GM21447 (cell line): Measurements from ENCODE around the gene PTPN14.
"Not testable (repeated sequence)": the region's sequence is repeated elsewhere in the genome, so short reads cannot be mapped to it uniquely, and the experiment has no call there.

Experiments used
- ATAC-seq: cut with Tn5 transposase; IDR thresholded peaks from one replicate; pipeline ENCODE4 v1.9.1; 2021; ENCODE audit not compliant: unreplicated experiment

PTPN14 gene

DNA sequence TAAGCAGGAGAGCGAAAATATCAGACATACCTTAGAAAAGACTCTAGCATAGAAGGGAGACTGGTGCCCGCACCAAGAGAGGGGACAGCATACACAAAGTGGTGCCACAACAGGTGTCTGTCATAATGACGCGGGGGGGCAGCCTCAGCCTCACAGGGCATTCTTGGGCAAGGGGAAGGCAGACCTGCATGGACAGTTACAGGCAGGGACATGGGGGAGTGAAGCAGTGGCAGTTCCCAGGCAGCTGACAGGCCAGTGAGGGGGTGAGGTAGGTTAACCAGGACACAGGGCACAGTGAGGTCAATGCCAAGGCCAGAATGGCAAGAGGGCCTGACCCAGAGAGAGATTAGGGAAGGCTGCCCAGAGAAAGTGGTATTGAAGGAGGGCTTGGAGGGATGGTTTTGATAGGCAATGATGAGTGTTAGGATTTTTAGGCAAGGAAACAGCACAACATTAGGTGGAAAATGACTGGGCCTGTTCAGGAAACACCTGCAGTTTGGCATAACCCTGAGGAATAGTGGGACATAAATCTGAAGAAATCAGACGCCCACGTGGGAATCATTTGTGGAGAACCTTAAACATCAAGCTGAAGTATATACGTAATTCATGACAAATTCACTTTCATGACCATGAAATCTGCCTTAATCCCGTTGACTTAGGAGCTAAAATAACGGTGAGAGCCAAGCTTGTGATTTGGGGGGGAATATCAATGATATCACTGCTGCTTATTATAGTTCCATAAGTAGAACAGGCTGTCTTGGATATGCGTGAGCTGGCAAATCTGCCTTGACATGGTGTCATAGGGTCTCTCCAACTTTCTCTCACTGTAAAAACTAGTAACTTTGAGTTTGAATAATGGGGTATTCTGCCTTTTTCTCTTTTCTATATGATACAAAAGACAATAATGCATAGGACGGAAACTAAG is 8.9 kb downstream of the PTPN14 start:
- ATAC-seq: no peak

GRCh38 chr1:214541693-214542092 is 9.7 kb downstream of the PTPN14 start:
- ATAC-seq: no peak

DNA sequence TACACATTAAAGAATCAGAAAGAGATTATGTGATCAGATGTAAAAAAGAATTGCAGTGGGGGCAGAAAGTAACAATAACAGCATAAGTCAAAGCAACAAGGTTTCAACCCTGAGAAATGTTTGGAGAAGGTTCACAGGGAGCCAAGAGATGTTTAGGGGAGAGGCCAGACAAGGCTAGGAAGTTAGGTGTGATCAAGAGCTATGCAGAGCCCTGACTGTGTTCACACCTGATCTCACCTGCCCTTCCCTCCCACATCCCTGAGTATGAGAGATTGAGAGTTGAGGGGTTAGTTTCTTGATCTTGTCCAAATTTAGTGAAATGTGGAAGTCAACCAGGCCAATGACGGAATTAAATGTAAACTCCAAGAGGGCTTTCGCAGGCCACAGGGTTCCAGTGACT is 10.2 kb downstream of the PTPN14 start:
- no peak for ATAC-seq

GRCh38 chr1:214540324-214540723 is 11.1 kb downstream of the PTPN14 start:
- ATAC-seq: no peak

GRCh38 chr1:214538496-214538895 is 12.9 kb downstream of the PTPN14 start:
- ATAC-seq: no peak

DNA sequence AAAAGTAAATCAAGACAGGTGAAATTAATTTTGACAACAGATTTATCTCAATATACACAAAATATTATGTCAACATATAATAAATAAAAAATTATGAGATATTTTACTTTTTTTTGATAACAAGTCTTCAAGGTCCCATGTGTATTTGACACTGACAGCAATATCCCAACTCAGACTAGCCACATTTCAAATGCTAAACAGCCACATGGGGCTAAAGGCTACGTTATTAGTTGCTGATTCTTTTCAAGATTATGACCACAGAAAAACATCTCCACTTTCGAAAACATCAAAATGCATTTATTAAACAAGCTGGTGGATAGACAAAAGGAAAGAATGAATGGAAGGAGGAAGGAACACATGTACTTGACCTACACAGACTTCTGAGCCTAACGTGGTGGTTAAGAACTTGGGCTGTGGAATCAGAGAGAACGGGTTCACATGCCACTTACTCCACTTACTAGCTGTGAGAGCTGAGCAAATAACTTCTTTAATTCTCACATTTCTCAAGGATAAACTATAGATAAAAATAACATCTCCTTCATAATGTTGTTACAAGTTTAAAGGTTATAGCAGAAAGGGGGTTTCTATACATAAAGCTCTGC is 13.4 kb downstream of the PTPN14 start:
- no peak for ATAC-seq

DNA sequence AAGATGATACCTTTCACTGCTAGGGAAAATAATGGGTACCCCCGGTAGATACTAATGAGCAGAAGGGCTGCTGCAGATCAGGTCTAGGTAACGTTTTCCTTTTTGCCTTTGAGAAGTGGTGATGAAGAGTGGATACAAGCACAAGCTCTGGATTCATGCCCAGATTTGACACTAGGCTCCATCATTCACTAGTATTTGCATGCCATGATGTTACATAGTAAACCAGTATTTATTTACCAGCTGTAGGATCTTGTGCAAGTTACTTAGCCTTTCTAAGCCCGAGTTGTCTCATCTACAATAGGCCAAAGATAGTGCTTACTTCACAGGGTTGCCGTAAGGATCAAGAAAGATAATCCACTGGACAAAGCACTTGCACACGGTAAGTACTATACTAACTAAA is 14.2 kb downstream of the PTPN14 start:
- no peak for ATAC-seq

GRCh38 chr1:214532070-214532469 is 19.3 kb downstream of the PTPN14 start:
- no peak for ATAC-seq

GRCh38 chr1:214525535-214526019 is 25.8 kb downstream of the PTPN14 start:
- peak; percentile 81 for ATAC-seq

GRCh38 chr1:214524824-214525223 is 26.6 kb downstream of the PTPN14 start:
- ATAC-seq: no peak

DNA sequence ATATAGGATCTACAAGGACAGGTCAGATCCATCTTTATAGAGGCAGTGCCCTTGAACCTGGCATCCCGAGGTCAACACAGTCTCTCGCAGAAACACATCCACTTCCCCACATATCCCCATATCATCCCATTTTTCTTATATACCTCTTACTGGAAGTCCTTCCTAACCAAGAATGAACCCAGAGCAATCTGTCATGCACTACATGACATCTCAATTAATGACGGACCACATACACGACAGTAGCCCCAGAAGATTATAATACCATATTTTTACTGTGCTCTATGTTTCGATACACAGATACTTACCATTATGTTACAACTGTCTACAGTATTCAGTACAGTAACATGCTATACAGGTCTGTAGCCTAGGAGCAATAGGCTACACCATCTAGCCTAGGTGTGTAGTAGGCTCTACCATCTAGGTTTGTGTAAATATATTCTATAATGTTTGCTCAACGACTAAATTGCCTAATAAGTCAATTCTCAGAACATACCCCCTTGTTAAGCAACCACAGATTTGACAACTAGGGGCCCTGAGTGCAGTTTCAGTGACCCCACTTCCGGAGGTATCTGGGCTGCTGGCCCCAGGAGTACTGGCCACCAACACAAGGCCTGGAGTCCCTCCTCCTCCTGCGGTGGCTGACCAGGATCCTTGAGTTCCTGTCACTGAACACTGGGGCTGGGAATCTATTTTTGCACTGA is 28.1 kb downstream of the PTPN14 start:
- no peak for ATAC-seq

DNA sequence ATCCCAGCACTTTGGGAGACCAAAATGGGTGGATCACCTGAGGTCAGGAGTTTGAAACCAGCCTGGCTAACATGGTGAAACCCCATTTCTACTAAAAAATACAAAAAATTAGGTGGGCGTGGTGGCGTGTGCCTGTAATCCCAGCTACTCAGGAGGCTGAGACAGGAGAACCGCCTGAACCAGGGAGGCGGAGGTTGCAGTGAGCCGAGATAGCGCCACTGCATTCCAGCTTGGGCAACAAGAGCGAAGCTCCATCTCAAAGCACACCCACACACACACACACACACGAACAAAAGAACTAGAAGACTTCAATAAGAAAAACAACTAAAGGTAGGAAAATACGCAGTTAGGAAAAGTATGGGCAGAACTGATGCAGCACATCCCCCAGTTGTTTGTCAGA is 29.9 kb downstream of the PTPN14 start:
- not testable (repeated sequence) for ATAC-seq

GRCh38 chr1:214520544-214521165 is 30.7 kb downstream of the PTPN14 start:
- ATAC-seq: no peak

- no peak for ATAC-seq
These were observed 33.0 kb downstream of the PTPN14 start for GRCh38 chr1:214518361-214518760.

- no peak for ATAC-seq
These were observed 34.7 kb downstream of the PTPN14 start for GRCh38 chr1:214516434-214517326.

- ATAC-seq: no peak
These were observed 35.6 kb downstream of the PTPN14 start for GRCh38 chr1:214515544-214516433.

DNA sequence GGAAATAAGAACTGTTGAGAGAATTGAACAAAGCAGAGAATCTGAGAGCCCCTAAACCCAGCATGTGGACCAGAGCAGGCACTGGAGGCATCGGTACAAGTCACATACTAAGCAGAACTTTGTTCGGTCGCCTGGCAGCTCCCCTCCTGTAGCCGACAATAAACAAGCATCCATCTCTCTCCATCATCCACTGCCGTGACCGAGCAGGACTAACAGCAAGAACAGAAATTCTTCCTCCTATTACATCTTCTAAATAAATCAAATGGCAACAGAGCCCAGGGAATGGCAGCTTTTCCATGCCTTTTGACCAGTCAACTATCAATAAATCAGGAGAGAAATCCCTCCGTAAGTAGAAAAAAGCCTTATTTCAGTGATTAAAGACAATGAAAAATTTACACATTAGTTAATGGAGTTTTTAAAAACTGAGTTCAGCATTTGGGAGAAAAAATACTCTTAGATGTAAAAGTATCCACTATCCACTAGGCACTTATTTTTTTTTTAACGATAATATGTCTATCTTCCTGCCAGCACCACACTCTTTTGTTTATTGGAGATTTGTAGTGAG is 36.5 kb downstream of the PTPN14 start:
- ATAC-seq: no peak

GRCh38 chr1:214514032-214514818 is 37.2 kb downstream of the PTPN14 start:
- ATAC-seq: no peak
